Measurements from ENCODE around the gene TREML2. TPM values are rescaled to one million over a fixed set of nuclear protein-coding genes. Genes with fewer than 3 reads are reported as not detected.
"Not testable (repeated sequence)": the region's sequence is repeated elsewhere in the genome, so short reads cannot be mapped to it uniquely, and the experiment has no call there.

TREML2 gene
- total RNA-seq, 2 donors from 2014 or later: 0.13 to 0.15 TPM

- intact Hi-C loops (cut with DNase I): no loop called here
- ATAC-seq (no peak), DNase-seq (no peak)
Observed at GRCh38 chr6:41214559-41215238, 13.8 kb upstream of the TREML2 start.

DNA sequence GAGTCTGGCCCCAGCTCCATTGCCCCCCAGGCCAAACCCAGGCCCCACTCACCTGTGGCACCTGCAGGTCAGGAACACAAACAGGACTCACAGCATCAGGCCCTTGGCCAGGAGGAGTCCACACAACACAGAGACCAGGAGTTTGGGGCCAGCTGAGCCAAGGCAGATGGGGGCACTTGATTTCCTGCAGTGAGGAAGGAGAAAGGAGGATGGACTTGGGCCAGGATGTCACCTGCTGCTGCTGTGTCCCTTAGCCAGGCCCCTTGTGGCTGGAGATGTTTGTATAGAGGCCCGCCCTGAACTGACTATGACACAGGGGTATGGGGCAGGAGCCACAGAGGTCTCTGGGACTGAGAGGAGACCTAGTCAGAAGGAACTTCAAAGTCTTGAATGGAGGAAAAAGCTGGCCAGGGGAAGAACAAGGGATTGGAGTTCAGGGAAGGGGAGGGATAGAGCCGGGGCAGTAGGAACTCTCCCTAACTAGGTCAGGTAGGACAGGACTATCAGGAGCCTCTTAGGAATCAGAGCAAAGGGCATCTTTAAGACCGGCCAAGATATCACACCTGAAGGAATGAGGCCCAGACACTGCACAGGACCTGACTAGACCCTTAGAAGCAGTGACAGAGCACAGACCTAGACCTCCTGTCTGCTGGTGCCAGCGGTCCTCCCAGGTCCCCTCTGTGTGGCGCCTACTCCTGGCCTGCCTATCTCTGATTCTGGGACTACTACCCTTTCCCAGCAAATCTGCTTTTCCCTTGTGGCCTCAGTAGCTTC is 8.8 kb upstream of the TREML2 start:
- ATAC-seq (no peak), DNase-seq (no peak)
- intact Hi-C loops (cut with DNase I): no loop called here

DNA sequence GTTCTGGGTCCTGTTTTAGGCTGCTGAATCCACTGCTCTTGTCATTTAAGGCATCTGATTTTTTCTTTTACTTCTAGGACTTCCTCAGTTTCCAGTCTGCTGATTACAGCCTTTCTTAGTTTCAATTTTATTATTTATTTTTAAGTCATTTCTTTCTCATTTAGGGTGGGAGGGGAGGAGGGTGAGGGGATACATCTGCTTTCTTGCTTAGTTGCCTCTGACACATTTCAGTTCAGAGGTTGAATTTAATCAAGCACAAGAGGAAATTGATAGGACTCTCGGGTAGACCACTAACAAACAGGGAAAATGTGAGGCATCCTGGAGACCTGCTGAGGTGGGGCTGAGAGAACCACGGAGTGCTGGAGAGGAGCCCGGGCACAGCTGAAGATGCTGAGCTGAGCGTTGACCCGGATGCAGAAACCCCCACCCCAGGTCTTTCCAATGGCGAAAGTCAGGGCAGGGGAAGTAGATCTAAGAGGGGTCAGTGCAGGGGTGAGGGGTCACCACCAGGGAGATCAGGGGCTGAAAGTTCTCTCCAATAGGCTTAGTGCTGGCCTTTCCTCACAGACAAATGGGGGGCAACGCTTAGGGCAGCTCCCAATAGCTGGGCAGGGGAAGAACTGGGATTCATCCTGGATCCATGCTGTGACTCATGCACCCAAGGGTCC is 7.6 kb upstream of the TREML2 start:
- ATAC-seq: no peak
- intact Hi-C loops (cut with DNase I): no loop called here
- DNase-seq: no peak

DNA sequence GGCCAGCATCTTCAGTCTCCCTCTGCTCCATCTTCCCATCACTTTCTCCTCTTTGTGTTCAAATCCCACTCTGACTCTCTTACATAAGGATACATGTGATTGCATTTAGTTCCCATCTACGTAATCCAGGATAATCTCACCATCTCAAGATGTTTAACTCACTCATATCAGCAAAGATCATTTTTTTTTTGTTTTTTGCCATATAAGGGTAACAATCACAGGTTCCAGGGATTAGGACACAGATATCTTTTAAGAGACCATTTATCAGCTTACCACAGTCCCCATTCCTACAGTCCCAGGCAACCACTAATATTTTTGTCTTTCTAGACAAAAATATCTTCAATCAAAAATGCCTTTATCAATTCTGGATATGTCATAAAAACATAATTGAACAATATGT is 3.2 kb upstream of the TREML2 start:
- no peak for DNase-seq
- intact Hi-C loops (cut with DNase I): no loop called here
- ATAC-seq: no peak

DNA sequence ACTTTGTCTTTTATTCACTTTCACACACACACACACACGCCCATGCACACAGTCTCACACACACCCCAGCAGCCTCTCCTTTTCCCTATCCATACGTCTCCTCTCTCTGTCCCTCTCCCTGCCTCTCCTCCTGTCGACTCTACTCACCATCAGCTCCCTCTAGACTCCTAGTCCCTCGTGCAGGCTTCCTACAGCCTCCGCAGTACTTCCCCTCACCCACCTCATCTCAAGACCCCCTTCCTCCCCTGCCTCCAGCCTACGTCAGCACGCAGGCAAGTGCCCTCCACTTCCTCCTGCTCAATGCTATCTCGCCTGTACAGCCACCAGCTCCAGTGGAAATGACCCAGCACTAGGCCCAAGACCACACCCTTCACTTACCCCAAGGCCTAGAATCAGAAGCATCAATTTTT is 820 bp upstream of the TREML2 start:
- DNase-seq: no peak
- no peak for ATAC-seq
- intact Hi-C loops (cut with DNase I): no loop called here

GRCh38 chr6:41200296-41200900 is 551 bp downstream of the TREML2 start:
- intact Hi-C loops (cut with DNase I): no loop called here
- DNase-seq: peak; percentile 51

GRCh38 chr6:41199552-41200246 is 1.2 kb downstream of the TREML2 start:
- intact Hi-C loops (cut with DNase I): no loop called here
- no peak for ATAC-seq
- DNase-seq: no peak

More at GRCh38 chr6:41200296-41200900, 551 bp downstream of the TREML2 start:
- peak; percentile 55 for ATAC-seq

- ATAC-seq (no peak), DNase-seq (no peak)
- intact Hi-C loops (cut with DNase I): no loop called here
Observed at GRCh38 chr6:41197234-41197633, 3.7 kb downstream of the TREML2 start.

GRCh38 chr6:41194386-41194785 is 6.6 kb downstream of the TREML2 start:
- intact Hi-C loops (cut with DNase I): no loop called here

GRCh38 chr6:41193884-41194283 is 7.1 kb downstream of the TREML2 start:
- DNase-seq (no peak), ATAC-seq (no peak)
- intact Hi-C loops (cut with DNase I): no loop called here

More at GRCh38 chr6:41194386-41194785, 6.6 kb downstream of the TREML2 start:
- ATAC-seq (no peak), DNase-seq (no peak)

- ATAC-seq (no peak), DNase-seq (no peak)
- intact Hi-C loops (cut with DNase I): no loop called here
Observed at GRCh38 chr6:41193171-41193734, 7.7 kb downstream of the TREML2 start.

GRCh38 chr6:41191569-41191968 is 9.4 kb downstream of the TREML2 start:
- DNase-seq (peak; percentile 39), ATAC-seq (peak in 1 of 2 donors; percentile 69)
- intact Hi-C loops (cut with DNase I): no loop called here

DNA sequence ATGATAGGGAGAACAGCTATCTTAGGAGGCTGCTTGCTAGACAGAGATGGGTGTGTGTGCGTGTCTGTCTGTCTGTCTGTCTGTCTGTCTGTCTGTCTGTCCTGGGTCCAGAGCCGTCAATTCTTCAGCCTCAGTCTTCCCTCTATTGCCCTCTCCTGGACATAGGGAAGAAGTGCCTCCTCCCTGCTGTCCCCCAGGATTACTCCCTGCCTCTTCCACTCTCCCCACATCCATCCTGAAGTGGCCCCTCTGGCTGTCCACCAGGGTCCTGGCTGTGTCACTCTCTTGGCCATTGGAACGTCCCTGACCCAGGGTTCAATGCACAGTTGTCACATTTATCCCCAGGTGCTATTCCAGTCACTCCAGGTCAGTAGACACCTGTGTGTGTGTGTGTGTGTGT is 10.2 kb downstream of the TREML2 start:
- no peak for DNase-seq
- intact Hi-C loops (cut with DNase I): no loop called here
- no peak for ATAC-seq

- DNase-seq (no peak), ATAC-seq (no peak)
- intact Hi-C loops (cut with DNase I): no loop called here
Observed at GRCh38 chr6:41189967-41190366, 11.0 kb downstream of the TREML2 start.

DNA sequence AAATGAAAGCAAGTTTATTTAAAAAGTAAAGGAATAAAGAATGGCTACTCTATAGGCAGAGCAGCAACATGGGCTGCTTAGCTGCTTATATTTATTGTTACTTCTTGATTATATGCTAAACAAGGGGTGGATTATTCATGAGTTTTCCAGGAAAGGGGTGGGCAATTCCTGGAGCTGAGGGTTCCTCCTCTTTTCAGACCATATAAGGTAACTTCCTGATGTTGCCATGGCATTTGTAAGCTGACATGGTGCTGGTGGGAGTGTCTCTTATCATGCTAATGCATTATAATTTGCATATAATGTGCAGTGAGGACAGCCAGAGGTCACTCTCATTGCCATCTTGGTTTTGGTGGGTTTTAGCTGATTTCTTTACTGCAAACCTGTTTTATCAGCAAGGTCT is 11.9 kb downstream of the TREML2 start:
- not testable (repeated sequence) for ATAC-seq, DNase-seq

GRCh38 chr6:41187924-41188886 is 12.7 kb downstream of the TREML2 start:
- no peak for DNase-seq
- ATAC-seq: no peak
- intact Hi-C loops (cut with DNase I): no loop called here

More for the DNA sequence above, 11.9 kb downstream of the TREML2 start:
- intact Hi-C loops (cut with DNase I): not testable (repeated sequence)

- intact Hi-C loops (cut with DNase I): no loop called here
- ATAC-seq: peak in 1 of 2 donors; percentile 22
- no peak for DNase-seq
Observed at GRCh38 chr6:41186031-41186562, 14.9 kb downstream of the TREML2 start.

Measured in left cardiac atrium (tissue), 4 donors.